H1 (cell line): Measurements from ENCODE around the gene SLC25A11. TPM values are rescaled to one million over a fixed set of nuclear protein-coding genes. Genes with fewer than 3 reads are reported as not detected.

Experiments
- ASH2L ChIP-seq: fragments of 200-600, 300-600 bp; sonication (generic); IDR thresholded peaks from one replicate; pipeline ENCODE4 v1.7.1; 2017; ENCODE audit warnings: low read length
- ATF2 ChIP-seq: IDR thresholded peaks from 2 replicates; pipeline ENCODE4 v1.6.1; 2012; ENCODE audit warnings: low read length, inconsistent platforms
- GABPA ChIP-seq: IDR thresholded peaks from 2 replicates; pipeline ENCODE4 v1.6.1; 2011; ENCODE audit warnings: mild to moderate bottlenecking, low read length, moderate library complexity, borderline replicate concordance; ENCODE audit not compliant: insufficient read depth
- GTF2F1 ChIP-seq: IDR thresholded peaks from 2 replicates; pipeline ENCODE4 v1.6.1; 2012; ENCODE audit warnings: low read depth, low read length, improper control_type of control experiment, borderline replicate concordance
- KDM4A ChIP-seq: IDR thresholded peaks from one replicate; pipeline ENCODE4 v1.7.1; 2012; ENCODE audit warnings: low read depth, mild to moderate bottlenecking, moderate library complexity, low read length, inconsistent platforms; ENCODE audit not compliant: severe bottlenecking
- NANOG ChIP-seq: IDR thresholded peaks from 2 replicates; pipeline ENCODE4 v1.6.1; 2011; ENCODE audit warnings: low read length, low read depth, mild to moderate bottlenecking, inconsistent platforms; ENCODE audit not compliant: insufficient read depth, poor library complexity, severe bottlenecking
- NRF1 ChIP-seq: IDR thresholded peaks from 2 replicates; pipeline ENCODE4 v1.6.1; 2011; ENCODE audit warnings: mild to moderate bottlenecking, low read depth, low read length, improper control_type of control experiment
- RAD21 ChIP-seq, 2 experiments: IDR thresholded peaks in 1 of 2; conservative IDR thresholded peaks in 1 of 2; 2 replicates each; pipeline ENCODE4 v1.6.1; 2011; ENCODE audit warnings: low read depth in 2 of 2, low read length in 2 of 2, improper control_type of control experiment in 1 of 2, inconsistent platforms in 1 of 2, mild to moderate bottlenecking in 1 of 2, moderate library complexity in 1 of 2
- RBBP5 ChIP-seq: IDR thresholded peaks from 2 replicates; pipeline ENCODE4 v1.7.1; 2012; ENCODE audit warnings: low read depth, mild to moderate bottlenecking, inconsistent platforms, low read length, moderate library complexity, borderline replicate concordance
- RNF2 ChIP-seq: fragments of 200-900, 300-1000 bp; sonication (generic); IDR thresholded peaks from 2 replicates; pipeline ENCODE4 v1.7.1; 2016; ENCODE audit warnings: borderline replicate concordance, low read depth, mild to moderate bottlenecking, antibody characterized with exemption, low read length; ENCODE audit not compliant: poor library complexity, severe bottlenecking; ENCODE audit errors: missing control alignments
- SIN3A ChIP-seq, 2 experiments: IDR thresholded peaks in 1 of 2; conservative IDR thresholded peaks in 1 of 2; 2 replicates each; pipeline ENCODE4 v1.6.1; 2011 to 2012; ENCODE audit warnings: low read length in 2 of 2, improper control_type of control experiment in 1 of 2, low read depth in 1 of 2, mild to moderate bottlenecking in 1 of 2
- SIX5 ChIP-seq: IDR thresholded peaks from 2 replicates; pipeline ENCODE4 v1.6.1; 2011; ENCODE audit warnings: mild to moderate bottlenecking, low read depth, low read length
- SRF ChIP-seq: IDR thresholded peaks from 2 replicates; pipeline ENCODE4 v1.6.1; 2011; ENCODE audit warnings: mild to moderate bottlenecking, low read depth, low read length, moderate library complexity
- TBP ChIP-seq: IDR thresholded peaks from 2 replicates; pipeline ENCODE4 v1.6.1; 2011; ENCODE audit warnings: low read depth, low read length, improper control_type of control experiment
- polyA plus RNA-seq, 7 experiments: library from polyadenylated mRNA; depleted of rRNA in 3 of 7; stranded (reverse) in 5 of 7; unstranded in 2 of 7; fragments of >200 nt in 5 of 7; fragments of 200-250 nt in 2 of 7; gene quantifications; 1 replicate in 5 of 7; 2 replicates in 1 of 7; 4 replicates in 1 of 7; pipeline versions ENCODE4 v1.2.1 to v1.2.3, GENCODE V29; 2011 to 2013; ENCODE audit warnings: missing spikeins in 2 of 7, mixed read lengths in 2 of 7
- total RNA-seq: library from RNA; stranded (reverse); fragmentation: NEBNext Ultra II Directional; extraction: Animal tissue kit (Norgen Biotek cat#: 25700); gene quantifications from 2 replicates; pipeline ENCODE4 v1.2.1, GENCODE V29; 2021

SLC25A11 gene
- total and polyA plus RNA-seq, 2 of the 8 experiments (the other 6 are each of a cell fraction or from before 2014, with no cell fraction given): 55.9 to 97.0 TPM

DNA sequence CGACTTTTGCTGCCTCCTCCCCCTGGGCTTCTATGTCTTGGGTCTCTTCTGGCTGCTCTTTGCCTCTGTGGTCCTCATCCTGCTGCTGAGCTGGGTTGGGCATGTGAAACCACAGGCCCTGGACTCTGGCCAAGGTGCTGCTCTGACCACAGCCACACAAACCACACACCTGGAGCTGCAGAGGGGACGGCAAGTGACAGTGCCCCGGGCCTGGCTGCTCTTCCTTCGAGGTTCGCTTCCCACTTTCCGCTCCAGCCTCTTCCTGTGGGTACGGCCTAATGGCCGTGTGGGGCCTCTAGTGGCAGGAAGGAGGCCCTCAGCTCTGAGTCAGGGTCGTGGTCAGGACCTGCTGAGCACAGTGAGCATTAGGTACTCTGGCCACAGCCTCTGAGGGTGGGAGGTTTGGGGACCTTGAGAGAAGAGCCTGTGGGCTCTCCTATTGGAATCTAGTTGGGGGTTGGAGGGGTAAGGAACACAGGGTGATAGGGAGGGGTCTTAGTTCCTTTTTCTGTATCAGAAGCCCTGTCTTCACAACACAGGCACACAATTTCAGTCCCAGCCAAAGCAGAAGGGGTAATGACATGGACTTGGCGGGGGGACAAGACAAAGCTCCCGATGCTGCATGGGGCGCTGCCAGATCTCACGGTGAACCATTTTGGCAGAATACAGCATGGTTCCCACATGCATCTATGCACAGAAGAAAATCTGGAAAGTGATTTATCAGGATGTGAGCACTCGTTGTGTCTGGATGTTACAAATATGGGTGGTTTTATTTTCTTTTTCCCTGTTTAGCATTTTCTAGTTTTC lies 5.5 kb downstream of the SLC25A11 start (continued):
- no peak for TF ChIP-seq NRF1
- no peak for TF ChIP-seq KDM4A
- TF ChIP-seq NANOG: no peak
- TF ChIP-seq TBP: no peak
- TF ChIP-seq RNF2: no peak
- 0 out of 2 replicates have a peak, but pooled peaks have one; percentile 37 for TF ChIP-seq GABPA
- no peak for TF ChIP-seq SRF
- TF ChIP-seq ATF2: no peak
- TF ChIP-seq SIX5: no peak
- no peak for TF ChIP-seq ASH2L
- no peak for TF ChIP-seq RBBP5
- TF ChIP-seq RAD21 (IDR thresholded peaks at IDR 0.05 in 1 of 2, conservative IDR thresholded peaks at IDR 0.05 in 1 of 2; ENCODE audit: low read depth in 2 of 2, low read length in 2 of 2): peak; percentile 25 to 52; a peak in 3 of 4 replicates
- TF ChIP-seq GTF2F1: no peak
- TF ChIP-seq SIN3A (conservative IDR thresholded peaks at IDR 0.05 in 1 of 2, IDR thresholded peaks at IDR 0.05 in 1 of 2; ENCODE audit: low read depth in 1 of 2, low read length in 2 of 2): no peak
